Measurements from ENCODE around the gene PLEKHA6. TPM values are rescaled to one million over a fixed set of nuclear protein-coding genes. Genes with fewer than 3 reads are reported as not detected.

Gene PLEKHA6
- polyA plus RNA-seq, 3 donors: 41.1 to 56.4 (median 48.0) TPM

DNA sequence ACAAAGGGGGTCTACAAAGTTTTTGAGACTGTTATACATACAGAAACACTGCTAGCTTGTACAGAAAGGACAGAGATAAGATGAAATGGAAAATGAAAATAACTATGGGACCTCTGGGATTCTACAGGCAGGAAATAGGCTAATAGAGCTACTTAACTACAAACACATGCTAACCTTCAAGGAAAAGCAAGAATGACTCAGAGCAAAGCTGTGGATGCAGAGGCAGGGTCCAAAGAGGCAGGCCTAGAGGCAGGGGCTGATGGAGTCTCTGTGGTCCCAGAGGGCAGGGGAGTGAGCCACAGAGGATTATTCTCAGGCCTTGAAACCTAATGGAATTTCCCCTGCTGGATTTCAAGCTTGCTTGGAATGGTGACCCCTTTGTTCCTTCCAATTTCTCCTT lies 127.2 kb downstream of the PLEKHA6 start:
- no peak for DNase-seq (ENCODE audit: extremely low read depth in 1 of 11, low read depth in 9 of 11, low spot score in 4 of 11)

GRCh38 chr1:204230211-204230610 lies 129.5 kb downstream of the PLEKHA6 start:
- DNase-seq (ENCODE audit: extremely low read depth in 1 of 11, low read depth in 9 of 11, low spot score in 4 of 11): no peak

DNA sequence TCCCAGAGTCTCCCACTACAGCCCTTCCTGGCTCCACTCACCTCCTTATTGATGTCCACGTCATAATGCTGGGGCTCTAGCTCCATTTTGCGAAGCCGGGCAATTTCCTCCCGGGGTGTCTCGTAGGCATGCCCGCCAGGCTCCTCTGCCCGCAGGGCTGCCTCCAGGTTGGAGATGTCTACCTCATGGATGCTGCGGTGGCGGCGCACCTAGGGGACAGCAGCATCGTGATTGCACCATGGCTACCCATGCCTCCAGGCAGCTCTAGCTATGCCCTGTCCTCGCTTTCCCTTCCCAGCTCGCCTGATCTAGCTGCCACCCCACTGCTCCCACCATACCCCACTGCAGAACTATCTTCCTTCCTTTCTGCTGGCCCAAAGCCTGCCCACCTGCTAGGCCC lies 130.8 kb downstream of the PLEKHA6 start:
- no peak for DNase-seq (ENCODE audit: extremely low read depth in 1 of 11, low read depth in 9 of 11, low spot score in 4 of 11)

DNA sequence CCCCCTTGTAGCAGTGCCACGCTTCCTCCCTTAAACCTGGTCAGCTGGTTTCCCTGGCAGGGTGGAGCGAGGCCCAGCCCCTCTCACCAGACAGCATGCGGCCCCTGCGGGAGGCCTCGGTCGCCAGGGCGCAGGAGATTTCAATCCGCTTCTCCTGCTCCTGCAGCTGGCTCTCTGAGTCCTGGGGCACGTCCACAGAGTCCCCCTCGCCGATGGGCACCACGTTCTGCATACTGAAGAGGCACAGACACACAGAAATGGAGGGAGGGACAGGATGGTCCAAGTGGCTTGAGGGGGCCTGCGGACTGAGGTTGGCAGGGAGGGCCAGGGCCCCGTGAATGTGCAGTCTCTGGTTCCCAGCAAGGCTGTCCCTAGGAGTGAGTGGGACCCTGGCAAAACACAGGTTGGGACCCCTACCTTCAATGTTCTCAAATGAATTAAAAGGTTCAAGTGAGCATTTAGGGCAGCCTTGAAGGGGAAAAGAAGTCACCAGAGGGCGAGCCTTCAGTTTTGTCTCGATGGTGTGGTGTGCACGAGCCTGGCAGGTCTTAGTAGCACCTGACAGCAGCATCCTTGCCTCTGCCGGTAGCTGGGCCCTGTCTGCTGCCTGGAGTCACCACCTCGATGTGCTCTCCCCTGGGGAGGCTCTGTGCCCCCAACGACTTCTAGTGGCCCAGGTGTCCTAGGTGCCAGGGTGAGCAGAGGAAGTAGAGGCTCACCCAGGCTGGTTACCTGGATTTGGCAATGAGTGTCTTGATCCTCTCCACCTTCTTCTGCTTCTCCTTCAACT lies 131.5 kb downstream of the PLEKHA6 start:
- DNase-seq (ENCODE audit: extremely low read depth in 1 of 11, low read depth in 9 of 11, low spot score in 4 of 11): no peak

DNA sequence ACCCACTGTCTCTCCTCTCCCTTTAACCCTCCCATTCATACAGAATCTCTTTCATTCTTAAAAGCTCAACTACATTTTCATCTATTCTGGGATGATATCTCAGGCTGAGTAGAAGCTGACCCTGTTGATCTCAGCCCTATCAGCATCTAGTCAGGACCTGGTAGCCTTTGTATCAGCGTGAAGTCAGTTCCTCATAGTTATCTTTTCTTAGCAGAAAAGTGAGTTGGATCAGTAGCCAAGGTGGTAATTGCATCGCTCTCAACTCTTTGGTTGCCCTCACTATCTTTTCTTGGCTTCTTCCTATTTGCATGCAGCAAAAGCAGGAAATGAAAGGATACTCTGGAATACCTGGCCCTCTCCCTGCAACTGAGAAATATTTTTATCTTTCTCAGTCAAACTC lies 132.4 kb downstream of the PLEKHA6 start:
- DNase-seq (ENCODE audit: extremely low read depth in 1 of 11, low read depth in 9 of 11, low spot score in 4 of 11): no peak

GRCh38 chr1:204225841-204226735 lies 133.6 kb downstream of the PLEKHA6 start:
- DNase-seq (ENCODE audit: extremely low read depth in 1 of 11, low read depth in 9 of 11, low spot score in 4 of 11): peak in 4 of 11 donors; percentile 10 to 37 (median 22)

DNA sequence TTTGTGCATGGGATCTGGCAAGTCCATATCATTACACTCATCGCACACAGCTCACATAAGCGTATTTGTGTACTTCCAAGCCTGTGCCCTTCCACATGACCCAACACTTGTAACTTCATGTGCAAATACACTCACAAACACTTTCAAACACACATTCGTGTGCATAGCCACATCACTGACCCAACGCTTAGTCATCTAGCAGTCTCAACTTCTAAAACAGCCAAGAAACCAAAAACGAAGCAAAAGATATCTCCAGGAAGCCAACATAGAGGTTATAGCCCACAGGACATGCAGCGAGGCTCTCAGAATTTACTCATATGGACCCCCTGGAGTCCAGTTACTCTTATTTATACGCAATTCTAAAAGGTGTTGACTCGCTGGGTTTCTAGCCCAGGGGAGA lies 135.1 kb downstream of the PLEKHA6 start:
- no peak for DNase-seq (ENCODE audit: extremely low read depth in 1 of 11, low read depth in 9 of 11, low spot score in 4 of 11)

DNA sequence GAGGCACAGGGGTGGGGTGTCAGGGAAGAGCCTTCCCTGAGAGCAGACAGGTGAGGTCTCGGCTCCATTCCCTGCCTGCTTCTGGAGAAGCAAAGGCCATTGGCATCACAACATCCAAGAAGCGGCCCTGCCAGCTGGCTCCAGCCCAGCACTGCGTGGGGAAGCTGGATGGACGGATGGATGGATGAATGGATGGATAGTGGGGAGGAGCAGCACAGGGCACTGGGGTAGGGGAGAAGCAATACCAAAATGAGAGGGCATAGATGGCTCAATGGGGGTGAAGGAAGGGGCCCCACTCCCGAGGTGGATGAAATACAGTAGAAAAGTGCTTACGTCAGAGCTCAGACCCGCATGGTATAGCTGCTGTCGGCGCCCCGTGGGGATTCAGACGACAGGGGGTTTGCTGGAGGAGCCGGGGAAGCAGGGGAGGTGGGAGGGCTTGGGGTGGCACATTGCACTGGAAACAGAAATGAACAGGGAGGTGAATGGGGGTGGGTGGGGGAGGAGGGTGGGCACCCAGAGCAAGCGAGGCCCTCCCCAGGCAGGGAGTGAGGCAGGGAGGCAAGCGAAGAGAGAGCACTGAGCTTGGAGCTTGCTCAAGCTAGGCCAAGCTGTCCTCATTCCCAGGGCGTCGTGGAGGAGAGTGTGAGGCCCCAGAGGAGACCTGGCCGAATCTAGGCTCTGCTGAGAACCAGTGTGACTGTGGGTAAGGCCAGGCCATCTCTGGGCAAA lies 136.4 kb downstream of the PLEKHA6 start:
- DNase-seq (ENCODE audit: extremely low read depth in 1 of 11, low read depth in 9 of 11, low spot score in 4 of 11): no peak

GRCh38 chr1:204222764-204223055 lies 137.0 kb downstream of the PLEKHA6 start:
- no peak for DNase-seq (ENCODE audit: extremely low read depth in 1 of 11, low read depth in 9 of 11, low spot score in 4 of 11)

GRCh38 chr1:204222006-204222763 lies 137.5 kb downstream of the PLEKHA6 start:
- DNase-seq (ENCODE audit: extremely low read depth in 1 of 11, low read depth in 9 of 11, low spot score in 4 of 11): no peak

DNA sequence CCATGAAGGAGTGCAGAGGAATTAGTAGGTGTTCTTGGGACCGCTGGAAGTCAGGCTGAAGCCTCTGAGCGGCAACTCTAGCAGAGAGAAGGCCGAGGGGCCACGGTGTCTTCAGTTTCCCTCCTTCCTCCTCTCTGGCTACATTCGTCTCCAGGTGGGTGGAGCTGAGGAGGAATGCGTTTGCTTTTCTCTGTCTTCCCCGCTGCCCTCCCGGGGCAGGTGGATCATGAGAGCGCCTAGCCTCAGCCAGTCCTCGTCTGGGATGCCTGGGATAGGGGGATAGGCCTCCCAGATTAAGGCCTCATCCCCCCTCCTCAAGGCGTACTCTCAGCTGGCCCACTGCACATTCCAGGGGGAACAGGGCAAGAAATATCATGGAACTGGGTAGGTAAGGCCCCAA lies 138.5 kb downstream of the PLEKHA6 start:
- no peak for DNase-seq (ENCODE audit: extremely low read depth in 1 of 11, low read depth in 9 of 11, low spot score in 4 of 11)

- DNase-seq (ENCODE audit: extremely low read depth in 1 of 11, low read depth in 9 of 11, low spot score in 4 of 11): no peak
Observed at GRCh38 chr1:204219971-204220616, 139.6 kb downstream of the PLEKHA6 start.

- DNase-seq (ENCODE audit: extremely low read depth in 1 of 11, low read depth in 9 of 11, low spot score in 4 of 11): no peak
Observed at GRCh38 chr1:204218552-204218951, 141.2 kb downstream of the PLEKHA6 start.

- no peak for DNase-seq (ENCODE audit: extremely low read depth in 1 of 11, low read depth in 9 of 11, low spot score in 4 of 11)
Observed at GRCh38 chr1:204217648-204218000, 142.1 kb downstream of the PLEKHA6 start.

GRCh38 chr1:204216880-204217647 lies 142.7 kb downstream of the PLEKHA6 start:
- DNase-seq (ENCODE audit: extremely low read depth in 1 of 11, low read depth in 9 of 11, low spot score in 4 of 11): no peak

DNA sequence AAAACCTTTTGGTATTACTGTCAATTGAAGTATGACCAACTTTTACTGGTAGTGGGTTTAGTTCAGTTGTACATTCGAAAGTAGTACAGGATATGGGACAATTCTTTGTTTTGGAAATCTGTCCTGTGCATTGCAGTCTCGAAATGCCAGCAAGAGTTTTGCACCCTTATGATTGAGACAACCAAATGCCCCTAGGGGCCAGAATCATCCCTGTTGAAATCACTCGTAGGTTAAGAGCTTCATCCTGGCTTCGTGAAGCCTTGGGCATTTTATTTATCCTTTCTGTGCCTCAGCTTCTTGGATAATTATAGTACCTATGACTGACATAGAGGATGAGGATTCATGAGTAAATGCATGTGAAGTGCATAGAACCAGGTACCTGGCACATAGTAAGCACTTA lies 143.5 kb downstream of the PLEKHA6 start:
- DNase-seq (ENCODE audit: extremely low read depth in 1 of 11, low read depth in 9 of 11, low spot score in 4 of 11): no peak

GRCh38 chr1:204213668-204214662 lies 145.8 kb downstream of the PLEKHA6 start, which contains the start of gene GOLT1A:
GOLT1A (minus strand) TSS chr1:204213988; CDS start chr1:204213906, 82 bp downstream.
- DNase-seq (ENCODE audit: extremely low read depth in 1 of 11, low read depth in 9 of 11, low spot score in 4 of 11): peak; percentile 63 to 87 (median 70)
